ENCODE measurements around the gene SPATA19.

The SPATA19 gene

GRCh38 chr11:133835593-133836548 is 9.4 kb downstream of the SPATA19 start:
- no peak for DNase-seq (ENCODE audit: low read depth)

- DNase-seq (ENCODE audit: low read depth), result no peak
Observed at GRCh38 chr11:133834682-133835592, 10.4 kb downstream of the SPATA19 start.

DNA sequence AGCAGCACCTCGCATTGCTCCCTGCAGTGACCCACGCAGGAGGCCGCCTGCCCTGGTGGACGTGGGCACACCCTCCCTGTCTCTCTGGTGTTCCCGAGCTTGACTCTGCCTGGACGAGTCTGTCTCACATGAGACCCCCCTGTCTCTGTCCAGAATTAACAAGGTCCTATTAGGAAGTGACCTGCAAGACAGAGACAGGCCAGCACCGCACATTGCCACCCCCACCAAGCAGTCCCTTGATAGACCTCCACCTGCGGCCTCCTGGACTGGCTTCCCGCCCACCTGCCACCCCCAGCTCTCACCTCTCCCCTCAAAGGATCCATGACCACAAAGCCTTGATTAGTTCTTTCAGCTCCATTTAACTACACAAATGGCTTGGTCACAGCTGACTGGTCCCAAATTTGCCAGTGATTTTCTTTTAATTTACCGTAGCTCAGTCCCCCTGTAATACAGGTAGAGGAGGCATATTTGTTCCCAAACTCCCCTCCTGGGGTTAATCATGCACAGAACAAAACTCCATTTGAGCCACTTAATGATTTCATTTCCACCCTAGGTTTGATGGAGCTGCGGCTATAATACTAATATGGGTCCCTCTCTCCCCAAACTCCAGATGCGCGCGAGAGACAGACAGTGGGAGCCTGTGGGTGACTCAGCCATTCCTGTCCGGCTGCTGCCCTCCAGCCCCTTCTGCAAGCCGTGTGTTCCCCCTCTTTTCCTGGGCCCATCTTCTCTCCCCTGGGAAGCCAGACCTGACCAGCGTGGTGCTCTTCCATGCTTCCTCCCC is 11.2 kb downstream of the SPATA19 start:
- DNase-seq (ENCODE audit: low read depth), result no peak

GRCh38 chr11:133832991-133833897 is 12.1 kb downstream of the SPATA19 start:
- no peak for DNase-seq (ENCODE audit: low read depth)

DNA sequence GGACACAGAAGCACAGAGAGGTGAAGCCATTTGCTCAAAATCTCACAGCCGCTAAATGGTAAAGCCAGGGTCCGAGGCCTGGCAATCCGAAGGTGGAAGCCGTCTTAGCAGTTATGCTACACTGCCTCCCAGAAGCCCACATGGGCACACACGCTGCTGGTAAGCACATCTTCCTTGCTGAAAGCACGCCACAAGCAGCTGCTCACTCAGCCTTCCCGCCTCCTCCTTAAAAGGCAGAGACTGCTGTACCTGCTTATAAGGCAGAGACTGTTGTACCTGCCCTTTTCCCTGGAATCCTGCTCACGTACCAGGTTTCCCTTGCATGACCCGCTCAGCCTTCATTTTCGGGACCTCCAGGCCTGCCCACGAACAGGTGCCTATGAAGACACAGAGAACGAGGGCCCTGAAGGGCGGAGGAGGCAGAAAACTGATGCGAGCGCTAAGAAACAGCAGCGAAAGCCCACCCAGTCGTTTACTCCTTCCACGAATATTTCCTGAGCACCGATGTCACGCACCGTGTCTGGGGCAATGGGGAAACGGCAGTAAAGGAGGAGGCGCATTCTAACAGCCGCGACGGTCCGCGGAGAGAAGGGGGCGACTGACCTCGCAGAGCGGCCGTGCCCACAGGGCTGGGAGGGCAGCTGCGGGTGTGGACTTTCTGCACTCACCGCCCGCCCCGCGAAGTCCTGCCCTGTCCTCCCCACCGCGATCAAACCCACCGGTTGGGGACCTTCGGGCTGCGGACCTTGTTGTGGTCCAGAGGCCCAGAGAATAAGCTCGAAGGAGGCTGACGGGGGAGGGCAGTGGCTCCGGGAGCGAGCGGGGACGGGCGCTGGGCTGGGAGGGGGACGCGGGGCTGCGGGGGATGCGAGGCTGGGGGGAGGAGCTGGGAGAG is 13.0 kb downstream of the SPATA19 start:
- DNase-seq (ENCODE audit: low read depth), result no peak

- DNase-seq (ENCODE audit: low read depth), result no peak
Observed at GRCh38 chr11:133830931-133831907, 14.1 kb downstream of the SPATA19 start.

DNA sequence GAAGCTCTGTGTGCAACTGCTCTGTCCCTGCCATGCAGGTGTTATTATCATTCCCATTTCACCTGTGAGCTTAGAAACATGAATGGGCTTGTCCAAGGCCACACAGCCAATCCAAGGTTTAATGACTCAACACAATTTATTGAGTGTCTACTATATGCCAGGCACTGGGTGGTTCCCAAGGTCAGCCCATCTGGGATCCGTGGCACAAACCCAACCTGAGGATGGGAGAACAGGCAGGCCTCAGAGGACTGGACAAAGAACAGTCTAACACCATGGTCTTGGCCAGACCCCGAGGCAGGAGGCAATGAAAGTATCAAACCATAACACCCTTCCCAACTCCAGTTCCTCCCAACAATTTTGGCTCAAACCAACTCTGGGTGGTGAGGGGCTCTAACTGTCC is 15.7 kb downstream of the SPATA19 start:
- DNase-seq (ENCODE audit: low read depth), result no peak

GRCh38 chr11:133828871-133829270 is 16.4 kb downstream of the SPATA19 start:
- DNase-seq (ENCODE audit: low read depth), result no peak

- DNase-seq (ENCODE audit: low read depth), result no peak
Observed at GRCh38 chr11:133827556-133827955, 17.8 kb downstream of the SPATA19 start.

GRCh38 chr11:133826866-133827265 is 18.4 kb downstream of the SPATA19 start:
- no peak for DNase-seq (ENCODE audit: low read depth)

- no peak for DNase-seq (ENCODE audit: low read depth)
Observed at GRCh38 chr11:133825666-133826065, 19.6 kb downstream of the SPATA19 start.

DNA sequence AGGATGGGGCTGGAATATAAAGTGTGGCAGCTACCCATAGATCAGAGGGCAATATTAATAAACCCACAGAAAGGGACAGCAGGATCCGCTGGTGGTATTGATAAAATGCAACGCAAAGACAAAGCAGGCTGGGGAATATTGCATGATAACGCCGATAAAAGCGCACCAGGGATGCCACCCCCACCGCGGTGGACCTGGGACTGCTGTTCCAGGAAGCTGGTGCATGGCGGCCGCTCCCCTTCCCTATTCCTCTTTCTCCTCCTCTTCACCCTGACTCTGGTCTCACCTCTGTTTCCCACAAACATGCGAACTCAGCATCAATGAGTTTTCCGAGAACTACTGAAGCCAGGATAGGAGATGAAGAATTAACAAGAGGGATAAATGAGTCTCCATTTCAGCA is 20.2 kb downstream of the SPATA19 start:
- no peak for DNase-seq (ENCODE audit: low read depth)

- no peak for DNase-seq (ENCODE audit: low read depth)
Observed at GRCh38 chr11:133824593-133824992, 20.7 kb downstream of the SPATA19 start.

- no peak for DNase-seq (ENCODE audit: low read depth)
Observed at GRCh38 chr11:133823614-133824013, 21.7 kb downstream of the SPATA19 start.

DNA sequence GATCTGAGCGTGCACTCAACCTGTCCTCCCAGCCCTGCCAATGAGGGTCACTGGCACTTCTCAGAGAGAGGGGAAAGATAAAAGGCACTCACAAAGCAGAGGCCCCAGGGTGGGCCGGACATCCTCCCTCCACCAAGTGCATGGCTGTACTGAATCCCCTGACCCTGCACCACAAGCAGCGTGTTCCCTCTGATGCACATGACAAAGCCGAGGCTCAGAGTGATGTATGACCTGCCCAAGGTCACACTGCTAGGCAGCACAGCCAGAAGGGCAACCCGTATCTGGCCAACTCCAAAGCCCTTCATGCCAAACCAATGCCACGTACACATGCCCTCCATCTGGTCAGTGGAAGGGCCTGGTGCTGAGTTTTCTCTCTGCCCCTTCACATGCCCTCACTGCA is 22.1 kb downstream of the SPATA19 start:
- no peak for DNase-seq (ENCODE audit: low read depth)

DNA sequence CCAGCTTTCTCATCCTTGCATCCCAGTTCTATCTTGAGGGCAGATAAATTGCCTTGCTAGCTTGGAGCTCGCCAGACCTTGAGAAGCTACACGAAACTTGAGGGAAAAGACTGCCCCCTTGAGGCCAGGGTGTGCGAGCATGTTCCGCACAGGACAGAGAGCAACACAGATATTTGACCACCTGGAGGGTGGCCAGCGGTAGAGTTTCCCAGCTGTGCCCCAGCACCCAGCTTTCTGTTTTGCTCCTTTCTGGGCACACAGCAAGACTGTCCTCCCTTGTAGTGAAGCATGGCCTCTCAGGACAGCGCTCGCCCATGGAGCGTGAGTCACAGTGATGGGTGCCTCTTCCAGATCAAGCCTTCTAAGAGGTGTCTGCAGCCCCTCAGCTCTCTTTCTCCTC is 23.5 kb downstream of the SPATA19 start:
- no peak for DNase-seq (ENCODE audit: low read depth)

GRCh38 chr11:133819746-133820315 is 25.5 kb downstream of the SPATA19 start:
- DNase-seq (ENCODE audit: low read depth), result no peak

DNA sequence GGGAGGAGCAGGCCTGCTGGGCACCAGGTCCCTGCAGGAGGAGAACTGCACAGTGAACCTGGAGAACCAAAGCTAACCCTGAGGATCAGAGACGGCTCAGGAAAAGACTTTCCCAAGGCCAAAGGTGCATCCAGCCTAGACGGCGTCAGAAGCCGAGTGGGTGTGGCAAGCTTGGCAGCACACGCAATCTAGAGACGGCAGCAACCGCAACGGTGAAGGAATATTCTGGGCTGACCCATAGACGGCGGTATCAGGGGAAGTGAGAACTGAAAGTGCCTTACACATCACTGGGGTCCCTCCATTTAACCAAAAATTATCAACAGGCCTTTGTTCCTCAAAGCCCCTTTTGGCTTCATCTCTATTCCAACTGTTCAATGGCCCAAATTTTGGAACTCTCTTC is 26.2 kb downstream of the SPATA19 start:
- DNase-seq (ENCODE audit: low read depth), result no peak
